H1 (cell line): ENCODE results near the gene TEX2.

ENCODE experiments used
- CTCF ChIP-seq, 3 experiments: IDR thresholded peaks; 1 replicate in 2 of 3; 2 replicates in 1 of 3; pipeline versions ENCODE4 v1.5.1 to v1.6.1; 2011; ENCODE audit warnings: low read length in 3 of 3, mild to moderate bottlenecking in 3 of 3, inconsistent platforms in 2 of 3, low read depth in 1 of 3, moderate library complexity in 1 of 3; ENCODE audit not compliant: insufficient read depth in 1 of 3; ENCODE audit errors: control extremely low read depth in 1 of 3
- EGR1 ChIP-seq: IDR thresholded peaks from 2 replicates; pipeline ENCODE4 v1.6.1; 2011; ENCODE audit warnings: low read depth, low read length, borderline replicate concordance
- EZH2 ChIP-seq: fragments of 200-600 bp; sonication (generic); IDR thresholded peaks from 2 replicates; pipeline ENCODE4 v1.7.1; 2012; ENCODE audit warnings: low read depth, mild to moderate bottlenecking, moderate library complexity, low read length, inconsistent platforms; ENCODE audit not compliant: severe bottlenecking
- MAFK ChIP-seq: IDR thresholded peaks from 2 replicates; pipeline ENCODE4 v1.6.1; 2012; ENCODE audit warnings: low read depth, mild to moderate bottlenecking, improper control_type of control experiment, low read length
- POLR2A ChIP-seq, 2 experiments: IDR thresholded peaks; 1 replicate in 1 of 2; 2 replicates in 1 of 2; pipeline ENCODE4 v1.6.1; 2011; ENCODE audit warnings: low read depth in 2 of 2, low read length in 2 of 2, mild to moderate bottlenecking in 2 of 2; ENCODE audit errors: control extremely low read depth in 1 of 2
- RAD21 ChIP-seq, 2 experiments: IDR thresholded peaks in 1 of 2; conservative IDR thresholded peaks in 1 of 2; 2 replicates each; pipeline ENCODE4 v1.6.1; 2011; ENCODE audit warnings: low read depth in 2 of 2, low read length in 2 of 2, improper control_type of control experiment in 1 of 2, inconsistent platforms in 1 of 2, mild to moderate bottlenecking in 1 of 2, moderate library complexity in 1 of 2
- YY1 ChIP-seq: IDR thresholded peaks from 2 replicates; pipeline ENCODE4 v1.6.1; 2011; ENCODE audit warnings: low read depth, mild to moderate bottlenecking, low read length

- TF ChIP-seq EGR1 (no peak), CTCF (IDR thresholded peaks at IDR 0.05; ENCODE audit: control extremely low read depth in 1 of 3, insufficient read depth in 1 of 3, low read depth in 1 of 3, low read length in 3 of 3) (no peak), MAFK (no peak), YY1 (no peak), POLR2A (IDR thresholded peaks at IDR 0.05; ENCODE audit: control extremely low read depth in 1 of 2, low read depth in 2 of 2, low read length in 2 of 2) (no peak), EZH2 (no peak), RAD21 (IDR thresholded peaks at IDR 0.05 in 1 of 2, conservative IDR thresholded peaks at IDR 0.05 in 1 of 2; ENCODE audit: low read depth in 2 of 2, low read length in 2 of 2) (no peak)
Observed at GRCh38 chr17:64103391-64104364, 159.4 kb downstream of the TEX2 start.
